Stomach (tissue), 4 donors: ENCODE data around the gene SLC4A3.

ENCODE experiments used
- CTCF ChIP-seq, 7 experiments: fragments of 450-650 bp in 4 of 7; fragments of 200-600 bp in 3 of 7; sonication (generic) in 3 of 7; IDR thresholded peaks; one replicate each; pipeline ENCODE4 v1.5.1; 2016 to 2019; ENCODE audit warnings: antibody characterized with exemption in 7 of 7, control low read depth in 2 of 7, mild to moderate bottlenecking in 1 of 7
- POLR2AphosphoS5 ChIP-seq, 3 donors: sonication (generic); formaldehyde crosslinking; IDR thresholded peaks; one replicate each; pipeline ENCODE4 v1.6.1; 2016; ENCODE audit warnings: antibody characterized with exemption in 3 of 3

DNA sequence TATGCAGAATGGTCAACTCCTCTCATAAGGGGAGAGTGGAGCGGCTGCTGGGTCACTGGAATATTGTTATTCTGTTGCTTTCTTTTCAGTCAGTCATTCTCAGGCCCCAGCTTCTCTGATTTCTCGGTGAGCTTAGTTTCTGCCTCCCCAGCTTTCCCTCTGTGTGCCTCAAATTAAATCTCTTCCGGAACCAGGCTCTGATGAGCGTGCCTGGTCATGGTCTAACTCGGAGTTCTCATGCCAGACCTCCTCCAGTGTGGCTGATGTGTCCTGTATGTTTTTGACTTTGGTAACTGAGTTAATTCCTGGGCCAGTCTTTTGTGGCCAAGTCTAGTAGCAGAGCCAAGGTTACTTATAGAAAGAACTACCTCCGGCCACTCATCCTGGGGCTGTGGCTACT is 34.7 kb upstream of the SLC4A3 start:
- TF ChIP-seq CTCF (IDR thresholded peaks at IDR 0.05) = no peak
- no peak for TF ChIP-seq POLR2AphosphoS5 (IDR thresholded peaks at IDR 0.05)
